PC-3 (cell line): Measurements from ENCODE around the gene DLGAP1. TPM values are rescaled to one million over a fixed set of nuclear protein-coding genes. Genes with fewer than 3 reads are reported as not detected.

Experiments
- ATAC-seq: fragments of 200-7000 bp; cut with Tn5 transposase; 2 replicates; pipeline ENCODE4 v1.9.1; 2020; ENCODE audit warnings: mild to moderate bottlenecking, moderate library complexity
- BruUV-seq: library from RNA; stranded (reverse); fragments of 400-500 nt; replicated peaks from 2 replicates; lab custom pipeline; 2021; lab: Mats Ljungman, UMichigan
- CTCF ChIA-PET: fragments of 300-600 bp; sonication (Branson Sonifier 250); formaldehyde crosslinking; loops from one replicate; lab custom pipeline; 2022; ENCODE audit warnings: antibody characterized with exemption; lab: Charles Lee
- POLR2A ChIA-PET: fragments of 300-600 bp; sonication (Branson Sonifier 250); formaldehyde crosslinking; loops from one replicate; lab custom pipeline; 2022; ENCODE audit warnings: antibody characterized with exemption; ENCODE audit not compliant: unreplicated experiment; lab: Charles Lee
- DNase-seq: peaks from one replicate; pipeline ENCODE4 v3.0.0-alpha.2; 2015
- H2AFZ ChIP-seq: fragments of 300-600 bp; sonication (generic); 2 replicates; pipeline ENCODE4 v1.6.0; 2016; ENCODE audit warnings: antibody characterized with exemption, low read length
- H3F3A ChIP-seq: fragments of 300-600 bp; sonication (generic); one replicate; pipeline ENCODE4 v1.6.0; 2017; ENCODE audit warnings: antibody characterized with exemption, low read length, control low read depth, mild to moderate bottlenecking; ENCODE audit not compliant: unreplicated experiment
- H3K27ac ChIP-seq: fragments of 300-600 bp; sonication (generic); 2 replicates; pipeline ENCODE4 v1.5.1; 2016; ENCODE audit warnings: mild to moderate bottlenecking, low read length
- H3K27me3 ChIP-seq: fragments of 300-600 bp; sonication (generic); 2 replicates; pipeline ENCODE4 v1.6.1; 2016; ENCODE audit warnings: low read length, mixed read lengths
- H3K36me3 ChIP-seq: fragments of 300-600 bp; sonication (generic); 2 replicates; pipeline ENCODE4 v1.6.1; 2016; ENCODE audit warnings: low read depth, mixed run types, low read length, mixed read lengths
- H3K4me1 ChIP-seq: fragments of 300-600 bp; sonication (generic); 2 replicates; pipeline ENCODE4 v1.5.1; 2016; ENCODE audit warnings: low read length; ENCODE audit not compliant: insufficient read depth
- H3K4me2 ChIP-seq: fragments of 300-600 bp; sonication (generic); 2 replicates; pipeline ENCODE4 v1.6.0; 2016; ENCODE audit warnings: low read length
- H3K4me3 ChIP-seq: fragments of 300-600 bp; sonication (generic); 2 replicates; pipeline ENCODE4 v1.5.1; 2016; ENCODE audit warnings: mild to moderate bottlenecking, low read length, mixed read lengths
- H3K79me2 ChIP-seq: fragments of 300-600 bp; sonication (generic); 2 replicates; pipeline ENCODE4 v1.6.1; 2017; ENCODE audit warnings: low read length, mixed read lengths
- H3K9ac ChIP-seq: fragments of 300-600 bp; sonication (generic); 2 replicates; pipeline ENCODE4 v1.6.0; 2016; ENCODE audit warnings: mild to moderate bottlenecking, low read length
- H3K9me2 ChIP-seq: fragments of 300-600 bp; sonication (generic); replicated peaks from 2 replicates; pipeline ENCODE4 v1.6.1; 2016; ENCODE audit warnings: mixed run types, low read length, mixed read lengths
- H3K9me3 ChIP-seq: fragments of 300-600 bp; sonication (generic); 2 replicates; pipeline ENCODE4 v1.6.1; 2016; ENCODE audit warnings: low read length, mixed read lengths
- H4K20me1 ChIP-seq: fragments of 300-600 bp; sonication (generic); 2 replicates; pipeline ENCODE4 v1.6.1; 2016; ENCODE audit warnings: low read length, mixed read lengths
- EZH2 ChIP-seq: fragments of 300-600 bp; sonication (generic); IDR thresholded peaks from one replicate; pipeline ENCODE4 v1.6.1; 2017; ENCODE audit warnings: antibody characterized with exemption, mild to moderate bottlenecking, low read length; ENCODE audit not compliant: unreplicated experiment
- EZH2phosphoT487 ChIP-seq: fragments of 300-600 bp; sonication (generic); IDR thresholded peaks from 2 replicates; pipeline ENCODE4 v1.6.1; 2018; ENCODE audit warnings: mild to moderate bottlenecking, antibody characterized with exemption, low read length, borderline replicate concordance
- intact Hi-C: fragments of 100-400 bp; cut with micrococcal nuclease; formaldehyde crosslinking; loops from 2 replicates; pipeline ENCODE4 v1.9.0; 2023
- total RNA-seq: library from RNA; depleted of rRNA; stranded (reverse); fragments of >200 nt; gene quantifications from 2 replicates; pipeline ENCODE4 v1.2.3, GENCODE V29; 2014
- TF ChIP-seq, protein P1 (sequence below): fragments of 300-600 bp; sonication (generic); conservative IDR thresholded peaks from 2 replicates; pipeline ENCODE4 v1.5.1; 2017; ENCODE audit warnings: antibody characterized with exemption, low read depth, mild to moderate bottlenecking, low read length

The DLGAP1 gene
- total RNA-seq, 1 experiment from 2014 or later: not detected

GRCh38 chr18:3529077-3529476 lies 926.0 kb downstream of the DLGAP1 start:
- intact Hi-C loops: no loop called here
- TF ChIP-seq, protein P1, sequence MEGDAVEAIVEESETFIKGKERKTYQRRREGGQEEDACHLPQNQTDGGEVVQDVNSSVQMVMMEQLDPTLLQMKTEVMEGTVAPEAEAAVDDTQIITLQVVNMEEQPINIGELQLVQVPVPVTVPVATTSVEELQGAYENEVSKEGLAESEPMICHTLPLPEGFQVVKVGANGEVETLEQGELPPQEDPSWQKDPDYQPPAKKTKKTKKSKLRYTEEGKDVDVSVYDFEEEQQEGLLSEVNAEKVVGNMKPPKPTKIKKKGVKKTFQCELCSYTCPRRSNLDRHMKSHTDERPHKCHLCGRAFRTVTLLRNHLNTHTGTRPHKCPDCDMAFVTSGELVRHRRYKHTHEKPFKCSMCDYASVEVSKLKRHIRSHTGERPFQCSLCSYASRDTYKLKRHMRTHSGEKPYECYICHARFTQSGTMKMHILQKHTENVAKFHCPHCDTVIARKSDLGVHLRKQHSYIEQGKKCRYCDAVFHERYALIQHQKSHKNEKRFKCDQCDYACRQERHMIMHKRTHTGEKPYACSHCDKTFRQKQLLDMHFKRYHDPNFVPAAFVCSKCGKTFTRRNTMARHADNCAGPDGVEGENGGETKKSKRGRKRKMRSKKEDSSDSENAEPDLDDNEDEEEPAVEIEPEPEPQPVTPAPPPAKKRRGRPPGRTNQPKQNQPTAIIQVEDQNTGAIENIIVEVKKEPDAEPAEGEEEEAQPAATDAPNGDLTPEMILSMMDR: no peak
- TF ChIP-seq EZH2phosphoT487 (no peak), EZH2 (no peak)
- Histone ChIP-seq H4K20me1 (no peaks in the 10 kb centered on the region), H3K9me2 (no peaks in the 10 kb centered on the region), H3K9ac (no peak overlapping the region), H3K79me2 (no peaks in the 10 kb centered on the region), H3K27me3 (no peaks in the 10 kb centered on the region), H2AFZ (no peak overlapping the region), H3K4me2 (no peak overlapping the region), H3K9me3 (no peaks in the 10 kb centered on the region), H3F3A (no peaks in the 10 kb centered on the region), H3K4me1 (no peaks in the 10 kb centered on the region), H3K36me3 (no peaks in the 10 kb centered on the region), H3K27ac (no peak overlapping the region), H3K4me3 (no peak overlapping the region)
- ChIA-PET POLR2A (interaction anchor here (0.6 kb wide), 1 partner anchor 10 kb away, joined by 3 read pairs; no protein-coding TSS in a partner anchor), CTCF (no interaction called here)
- no TSS peak for BruUV-seq
- ATAC-seq (no peak), DNase-seq (no peak)

GRCh38 chr18:3528231-3528630 lies 926.9 kb downstream of the DLGAP1 start:
- Histone ChIP-seq H3K9me3 (no peaks in the 10 kb centered on the region), H3K27ac (no peak overlapping the region), H3F3A (no peaks in the 10 kb centered on the region), H3K36me3 (no peaks in the 10 kb centered on the region), H3K9me2 (no peaks in the 10 kb centered on the region), H3K27me3 (no peaks in the 10 kb centered on the region), H2AFZ (no peak overlapping the region), H3K4me1 (no peaks in the 10 kb centered on the region), H3K4me3 (no peak overlapping the region), H3K79me2 (no peaks in the 10 kb centered on the region), H3K4me2 (no peak overlapping the region), H4K20me1 (no peaks in the 10 kb centered on the region), H3K9ac (no peak overlapping the region)
- no peak for DNase-seq
- ATAC-seq: no peak
- CTCF ChIA-PET: no interaction called here
- POLR2A ChIA-PET: no interaction called here
- intact Hi-C loops: no loop called here
- no peak for TF ChIP-seq EZH2
- TF ChIP-seq EZH2phosphoT487: no peak
- TF ChIP-seq, protein P1: no peak
- no TSS peak for BruUV-seq

DNA sequence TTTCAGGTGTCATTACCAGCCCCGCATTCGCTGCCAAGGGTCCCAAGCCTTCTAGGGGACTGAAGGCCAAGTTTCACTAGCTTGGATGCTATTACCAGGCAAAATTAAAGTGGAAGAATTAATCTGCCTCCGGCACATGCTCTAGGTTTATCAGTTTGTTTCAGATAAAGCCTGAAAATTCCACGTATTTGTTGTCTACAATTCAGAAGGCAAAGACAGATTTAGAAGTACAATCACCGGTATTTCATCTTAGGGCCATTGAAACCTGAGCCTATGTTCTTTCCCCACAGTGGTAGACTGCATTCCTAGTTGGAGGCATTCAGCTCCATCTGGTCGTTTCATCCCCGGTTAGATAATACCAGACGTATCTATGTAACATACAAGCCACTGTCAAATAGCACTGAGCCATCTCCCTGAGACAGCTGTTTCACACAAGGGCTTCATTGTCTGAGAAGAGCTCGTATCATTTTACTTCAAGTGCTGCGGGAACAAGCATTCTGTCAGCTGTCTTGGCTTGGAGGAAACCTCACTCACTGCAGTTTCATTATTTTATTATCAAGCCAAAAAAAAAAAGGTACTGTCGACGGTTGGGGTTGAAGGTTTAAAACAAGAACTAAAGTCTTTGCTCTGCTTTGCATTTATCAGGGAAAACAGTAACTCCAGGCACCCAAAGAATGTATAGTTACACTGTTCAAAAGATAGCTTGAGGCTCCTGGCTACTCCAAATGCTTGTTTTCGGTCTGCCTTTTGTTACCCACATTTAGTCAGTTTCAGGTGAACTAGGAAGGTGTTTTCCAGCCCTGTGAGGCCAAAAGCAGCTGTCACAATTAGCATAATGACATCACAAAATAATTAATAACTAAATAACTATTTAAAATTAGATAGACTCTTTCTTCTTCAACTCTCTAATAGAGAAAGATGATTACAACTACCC lies 928.4 kb downstream of the DLGAP1 start:
- Histone ChIP-seq H3K9ac (no peak overlapping the region), H2AFZ (no peak overlapping the region), H3K9me3 (no peaks in the 10 kb centered on the region), H3F3A (no peaks in the 10 kb centered on the region), H3K4me3 (no peak overlapping the region), H4K20me1 (no peaks in the 10 kb centered on the region), H3K27ac (no peak overlapping the region), H3K36me3 (no peaks in the 10 kb centered on the region), H3K4me1 (no peaks in the 10 kb centered on the region), H3K79me2 (no peaks in the 10 kb centered on the region), H3K27me3 (no peaks in the 10 kb centered on the region), H3K4me2 (no peak overlapping the region), H3K9me2 (no peaks in the 10 kb centered on the region)
- ChIA-PET CTCF (no interaction called here), POLR2A (no interaction called here)
- BruUV-seq: no TSS peak
- ATAC-seq (peak; percentile 22; the same call in 1 of the 2 replicates), DNase-seq (no peak)
- no peak for TF ChIP-seq EZH2phosphoT487
- intact Hi-C loops: no loop called here
